NCI-H526 treated with DMSO at 0.1 percent for 48 hours (cell line): ENCODE results near the gene PRB3.
A peak's percentile ranks its signal among the peaks of the same experiment; 100 is the strongest.

ENCODE experiments used
- DNase-seq: peaks from one replicate; lab custom pipeline; 2025; lab: John Stamatoyannopoulos, UW

PRB3 gene

GRCh38 chr12:11269607-11270006, at the start of gene PRB3:
Gene PRB3, minus strand, starts transcription at chr12:11269707. Its CDS starts 38 bp downstream, at chr12:11269669.
- DNase-seq: no peak

- no peak for DNase-seq
These were observed 40.8 kb upstream of the PRB3 start, which contains the start of gene PRB4 for GRCh38 chr12:11310336-11310735. Gene PRB4, minus strand, starts transcription at chr12:11310436. Its CDS starts 38 bp downstream, at chr12:11310398.

- DNase-seq: no peak
These were observed 37.6 kb upstream of the PRB3 start for GRCh38 chr12:11307143-11307542.

- DNase-seq: no peak
These were observed 3.9 kb upstream of the PRB3 start for GRCh38 chr12:11273449-11273848.

- DNase-seq: no peak
These were observed 5.0 kb downstream of the PRB3 start for GRCh38 chr12:11264501-11264900.

DNA sequence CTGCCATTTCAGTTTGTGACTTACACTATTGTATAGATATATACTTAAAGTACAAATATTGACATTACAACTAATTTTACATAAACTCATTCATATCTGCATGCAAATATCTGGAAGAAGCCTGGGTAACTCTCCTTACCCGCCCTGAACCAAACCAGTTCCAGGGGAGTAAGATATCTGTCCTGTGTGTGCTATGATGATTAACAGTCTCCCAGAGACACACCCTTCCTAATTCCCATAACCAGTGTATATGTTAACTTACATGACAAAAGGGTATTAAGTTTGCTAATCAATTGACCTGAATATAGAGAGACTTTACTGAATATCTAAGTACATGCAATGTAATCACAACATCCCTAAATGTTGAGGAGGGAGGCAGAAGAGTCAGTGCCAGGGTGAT, 23.0 kb downstream of the PRB3 start:
- DNase-seq: peak; percentile 77

DNA sequence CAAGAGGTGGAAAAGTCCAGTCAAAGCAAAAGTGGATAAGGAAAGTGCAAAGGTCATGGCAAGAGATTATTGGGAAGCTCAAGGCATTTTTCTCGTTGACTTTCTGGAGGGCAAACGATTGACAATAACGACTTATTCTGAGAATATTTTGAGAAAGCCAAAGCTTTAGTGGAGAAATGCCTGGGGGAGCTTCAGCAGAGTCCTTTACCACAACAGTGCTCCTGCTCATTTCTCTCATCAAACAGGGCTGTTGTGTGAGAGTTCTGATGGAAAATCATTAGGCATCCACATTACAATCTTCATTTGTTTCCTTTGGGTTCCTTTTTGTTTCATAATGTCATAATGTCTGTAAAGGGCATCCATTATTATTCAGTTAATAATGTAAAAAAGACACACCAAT, 26.9 kb downstream of the PRB3 start:
- no peak for DNase-seq

GRCh38 chr12:11240348-11240930, 29.1 kb downstream of the PRB3 start:
- DNase-seq: no peak

GRCh38 chr12:11238275-11238674, 31.2 kb downstream of the PRB3 start:
- no peak for DNase-seq

DNA sequence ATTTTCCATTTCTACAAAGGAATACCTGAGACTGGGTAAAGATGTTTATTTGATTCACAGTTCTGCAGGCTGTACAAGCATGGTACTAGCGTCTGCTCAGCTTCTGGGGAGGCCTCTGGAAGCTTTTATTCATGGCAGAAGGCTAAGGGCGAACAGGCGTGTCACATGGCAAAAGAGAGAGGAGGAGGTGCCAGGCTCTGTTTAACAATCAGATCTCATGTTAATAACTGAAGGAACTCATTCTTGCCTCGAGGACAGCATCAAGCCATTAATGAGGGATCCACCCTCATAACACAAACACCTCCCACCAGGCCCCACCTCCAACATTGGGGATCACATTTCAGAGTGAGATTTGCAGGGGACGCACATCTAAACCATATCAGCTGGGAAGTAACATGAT, 36.0 kb downstream of the PRB3 start:
- no peak for DNase-seq

DNA sequence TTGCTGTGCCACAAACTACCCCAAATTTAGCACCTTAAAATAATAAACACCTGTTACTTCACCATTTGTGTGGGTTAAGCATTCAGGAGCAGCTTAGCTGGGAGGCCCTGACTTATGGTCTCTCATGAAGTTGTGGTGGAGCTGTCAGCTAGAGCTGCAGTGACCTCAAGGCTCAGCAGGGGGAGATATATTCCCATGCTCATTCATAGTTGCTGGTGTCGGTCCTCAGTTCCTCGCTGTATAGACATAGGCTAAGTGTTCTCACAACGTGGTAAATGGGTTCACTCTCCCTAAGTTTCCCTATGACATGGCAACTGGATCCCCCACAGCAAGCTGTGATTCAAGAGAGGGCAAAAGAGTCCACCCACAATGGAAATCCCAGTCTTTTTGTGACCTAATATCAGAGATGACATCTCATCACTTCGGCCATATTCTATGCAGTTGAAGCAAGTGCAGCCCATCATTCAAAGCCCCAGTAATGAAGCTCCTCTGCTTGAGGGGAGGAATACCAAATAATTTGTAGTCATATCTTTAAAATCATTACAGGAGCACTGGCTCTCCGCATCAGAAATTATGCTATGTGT, 41.1 kb downstream of the PRB3 start:
- peak; percentile 54 for DNase-seq

- DNase-seq: no peak
These were observed 42.1 kb downstream of the PRB3 start for GRCh38 chr12:11227373-11227772.
